Measurements from ENCODE around the gene CMC4.

The CMC4 gene, protein sequence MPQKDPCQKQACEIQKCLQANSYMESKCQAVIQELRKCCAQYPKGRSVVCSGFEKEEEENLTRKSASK

DNA sequence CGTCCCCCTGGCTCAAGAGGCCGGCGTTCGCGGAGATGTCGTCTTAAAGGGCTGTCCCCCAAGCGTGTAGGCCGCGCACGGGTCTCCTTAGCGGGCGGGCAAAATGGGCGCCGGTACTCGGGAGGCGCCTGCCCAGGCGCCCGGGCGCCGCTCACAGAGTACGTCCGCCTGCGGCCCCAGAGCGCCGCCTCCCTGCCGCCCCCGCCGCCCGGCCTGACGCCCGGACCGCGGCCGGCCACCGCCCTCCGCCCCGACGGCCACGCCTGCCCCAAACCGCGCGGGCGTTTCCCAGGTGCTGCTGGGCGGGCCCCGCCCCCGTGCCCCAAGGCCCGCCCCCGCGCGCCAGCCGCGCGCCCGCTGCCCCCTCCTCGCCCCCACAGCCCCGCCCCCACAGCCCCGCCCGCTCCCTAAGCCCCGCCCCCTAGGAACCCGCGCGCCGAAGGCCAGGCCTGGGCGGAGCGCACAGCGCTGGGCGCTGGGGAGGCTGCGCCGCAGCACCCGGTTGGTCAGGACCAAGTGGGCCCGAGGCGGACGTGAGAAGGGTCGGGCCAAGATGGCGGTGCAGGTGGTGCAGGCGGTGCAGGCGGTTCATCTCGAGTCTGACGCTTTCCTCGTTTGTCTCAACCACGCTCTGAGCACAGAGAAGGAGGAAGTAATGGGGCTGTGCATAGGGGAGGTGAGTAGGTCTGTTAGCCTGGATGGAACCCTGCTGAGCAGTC lies at the start of gene CMC4, which contains the start of the genes BRCC3 and MTCP1:
CMC4 (minus strand) TSS at position 162 of the 719 bp plus-strand sequence. CDS start 7,113 bp downstream, outside the sequence.
BRCC3 (plus strand) TSS at position 534 of the 719 bp plus-strand sequence; CDS start at position 554, 20 bp downstream.
MTCP1 (minus strand) TSS at position 162 of the 719 bp plus-strand sequence. CDS start 5,126 bp downstream, outside the sequence.
- peak; percentile 67 for DNase-seq (ENCODE audit: low read depth)

DNA sequence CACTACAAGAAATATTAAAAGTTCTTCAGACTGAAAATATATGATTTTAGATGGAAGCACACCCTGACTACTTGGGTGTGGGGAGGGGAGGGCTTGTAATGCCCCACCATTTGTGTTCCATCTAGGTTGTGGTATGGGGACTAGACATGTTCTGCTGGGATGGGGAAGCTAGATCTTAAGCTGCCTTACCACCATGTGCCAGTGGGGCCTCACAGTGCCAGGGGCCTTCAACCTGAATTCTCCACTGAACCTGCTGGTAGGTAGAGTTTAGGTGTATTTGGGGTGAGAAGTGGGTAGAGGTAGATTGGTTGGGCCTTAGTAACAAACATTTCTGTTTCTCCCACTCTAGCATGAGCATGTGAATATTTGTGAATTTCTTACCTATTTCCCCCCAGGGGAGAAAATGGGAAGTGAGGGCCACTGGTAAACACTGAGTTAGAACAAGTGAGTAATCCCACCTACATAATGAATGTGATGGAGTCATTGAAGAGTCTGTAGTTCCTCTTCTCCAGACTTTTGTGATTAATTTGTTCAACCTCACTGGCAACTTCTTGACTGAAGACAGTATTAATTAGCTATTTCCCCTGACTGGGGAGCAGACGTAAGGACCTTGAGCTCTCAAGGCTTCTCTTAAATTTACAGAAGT lies 44.4 kb upstream of the CMC4 start:
- no peak for DNase-seq (ENCODE audit: low read depth)

DNA sequence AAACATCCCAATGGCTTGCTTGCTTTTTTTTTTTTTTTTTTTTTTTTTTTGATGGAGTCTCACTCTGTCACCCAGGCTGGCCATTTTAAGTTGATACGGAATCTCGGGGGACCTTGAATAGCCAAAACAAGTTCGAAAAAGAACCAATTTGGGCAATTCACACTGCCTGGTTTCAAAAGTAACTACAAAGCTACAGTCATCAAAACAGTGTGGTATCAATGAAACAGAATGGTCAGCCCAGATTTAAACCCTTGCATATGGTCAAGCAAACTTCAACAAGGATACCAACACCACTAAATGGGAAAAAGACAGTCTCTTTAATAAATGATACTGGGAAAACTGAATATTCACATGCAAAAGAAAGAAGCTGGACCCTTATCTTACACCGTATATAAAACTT lies 42.2 kb upstream of the CMC4 start:
- DNase-seq (ENCODE audit: low read depth) = no peak

DNA sequence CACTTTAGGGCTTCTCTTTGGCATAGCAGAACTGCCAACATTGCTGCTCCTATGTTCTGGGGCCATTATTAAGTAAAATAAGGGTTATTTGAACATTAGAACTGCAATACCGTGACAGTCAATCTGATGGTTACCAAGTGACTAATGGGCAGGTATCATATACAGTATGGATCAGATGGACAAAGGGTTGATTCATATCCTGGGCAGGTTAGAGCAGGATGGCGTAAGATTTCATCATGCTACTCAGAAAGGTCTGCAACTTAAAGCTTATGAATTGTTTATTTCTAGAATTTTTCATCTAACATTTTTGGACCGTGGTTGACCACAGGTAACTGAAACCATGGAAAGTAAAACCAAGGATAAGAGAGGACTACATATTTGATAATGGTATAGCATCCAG lies 41.2 kb upstream of the CMC4 start:
- DNase-seq (ENCODE audit: low read depth) = no peak

DNA sequence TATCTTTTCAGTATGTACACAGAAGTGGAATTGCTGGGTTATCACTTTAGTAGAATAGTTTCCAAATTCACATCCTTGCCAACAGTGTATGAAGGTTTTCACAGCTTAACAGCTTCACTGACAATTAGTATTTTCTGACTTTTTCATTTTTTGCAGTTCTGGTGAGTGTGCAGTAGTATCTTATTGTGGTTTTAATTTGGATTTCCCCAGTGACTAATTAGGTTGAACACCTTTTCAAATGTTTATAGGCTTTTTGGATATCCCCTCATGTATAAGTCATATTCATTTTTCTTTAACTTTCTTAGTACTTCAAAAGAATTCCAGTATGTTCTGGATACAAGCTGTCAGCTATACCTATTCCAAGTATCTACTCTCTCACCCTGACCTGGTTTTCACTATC lies 37.5 kb upstream of the CMC4 start:
- no peak for DNase-seq (ENCODE audit: low read depth)

DNA sequence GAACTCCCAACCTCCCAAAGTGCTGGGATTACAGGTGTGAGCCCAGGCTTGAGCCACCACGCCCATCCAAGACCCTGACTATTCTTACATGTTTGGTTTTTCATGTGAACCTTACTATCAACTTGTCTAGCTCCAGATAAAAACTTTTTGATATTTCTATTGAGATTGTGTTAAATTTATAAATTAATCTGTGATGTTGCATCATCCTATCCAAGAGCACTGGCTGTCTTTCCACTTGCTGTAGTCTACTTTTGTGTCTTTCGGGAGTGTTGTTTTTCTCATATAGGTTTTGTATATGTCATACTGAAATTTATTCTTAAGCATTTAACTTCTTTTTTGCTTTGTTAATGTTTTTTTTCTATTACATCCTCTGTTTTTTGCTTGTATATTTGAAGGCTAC lies 35.0 kb upstream of the CMC4 start:
- no peak for DNase-seq (ENCODE audit: low read depth)

DNA sequence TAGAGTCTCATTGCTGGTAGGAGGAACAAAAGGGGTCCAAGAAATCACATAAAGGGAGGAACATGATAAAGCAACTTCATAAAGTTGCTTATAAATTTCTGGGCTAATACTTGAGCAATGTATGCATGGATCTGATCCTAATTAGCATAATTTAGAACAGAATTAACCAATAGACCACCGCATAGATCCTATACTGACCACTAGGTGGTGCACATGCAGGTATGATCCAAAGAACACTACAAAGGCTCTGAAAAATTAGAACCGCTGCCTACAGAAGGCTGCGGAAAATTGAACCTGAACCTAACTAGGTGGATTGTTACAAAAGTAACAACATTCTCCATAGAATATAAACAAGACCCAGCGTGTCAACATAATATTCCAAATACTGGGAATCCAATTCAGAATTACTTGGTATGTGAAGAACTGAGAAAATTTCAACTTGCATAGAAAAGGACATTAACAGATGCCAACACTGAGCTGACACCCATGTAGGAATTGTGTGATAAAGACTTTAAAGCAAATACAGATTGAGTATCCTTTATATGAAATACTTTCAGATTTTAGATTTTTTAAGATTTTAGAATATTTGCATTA lies 23.6 kb upstream of the CMC4 start:
- no peak for DNase-seq (ENCODE audit: low read depth)

DNA sequence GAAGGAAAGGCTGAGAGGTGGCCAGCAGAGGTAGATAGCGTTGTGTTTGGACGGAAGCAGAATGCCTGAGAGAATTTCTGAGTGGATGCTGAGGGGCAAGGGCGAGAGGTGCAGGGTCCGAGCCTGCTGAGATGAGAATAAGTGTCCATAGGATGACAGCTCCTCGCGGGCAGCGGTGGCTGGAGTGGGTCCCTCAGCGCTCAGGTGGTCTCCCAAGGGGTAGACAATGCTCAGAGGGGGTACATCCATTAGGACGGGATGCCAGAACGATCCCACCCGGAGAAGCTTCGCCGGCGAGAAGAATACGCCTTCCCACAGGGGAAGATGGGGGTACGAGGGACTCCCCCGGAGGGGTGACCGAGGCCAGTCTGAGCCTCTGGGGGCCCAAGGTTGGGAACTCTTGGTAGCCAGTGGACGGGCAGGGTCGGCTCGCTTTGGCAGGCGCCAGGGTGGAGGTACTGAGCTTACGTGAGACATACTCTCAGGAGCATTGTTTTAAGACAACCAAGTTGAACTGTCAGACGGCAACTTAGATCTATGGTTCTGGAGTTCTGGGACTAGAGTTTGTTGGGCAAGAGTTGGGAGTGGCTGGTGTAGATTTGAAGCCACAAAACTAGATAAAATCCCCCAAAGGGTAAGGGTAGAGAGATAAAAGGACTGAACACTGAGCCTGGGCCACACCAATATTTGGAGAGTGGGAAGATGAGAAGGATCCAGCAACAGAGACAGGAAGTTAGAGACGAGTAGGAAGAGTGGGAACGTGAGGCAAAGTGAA lies 16.2 kb upstream of the CMC4 start:
- no peak for DNase-seq (ENCODE audit: low read depth)

DNA sequence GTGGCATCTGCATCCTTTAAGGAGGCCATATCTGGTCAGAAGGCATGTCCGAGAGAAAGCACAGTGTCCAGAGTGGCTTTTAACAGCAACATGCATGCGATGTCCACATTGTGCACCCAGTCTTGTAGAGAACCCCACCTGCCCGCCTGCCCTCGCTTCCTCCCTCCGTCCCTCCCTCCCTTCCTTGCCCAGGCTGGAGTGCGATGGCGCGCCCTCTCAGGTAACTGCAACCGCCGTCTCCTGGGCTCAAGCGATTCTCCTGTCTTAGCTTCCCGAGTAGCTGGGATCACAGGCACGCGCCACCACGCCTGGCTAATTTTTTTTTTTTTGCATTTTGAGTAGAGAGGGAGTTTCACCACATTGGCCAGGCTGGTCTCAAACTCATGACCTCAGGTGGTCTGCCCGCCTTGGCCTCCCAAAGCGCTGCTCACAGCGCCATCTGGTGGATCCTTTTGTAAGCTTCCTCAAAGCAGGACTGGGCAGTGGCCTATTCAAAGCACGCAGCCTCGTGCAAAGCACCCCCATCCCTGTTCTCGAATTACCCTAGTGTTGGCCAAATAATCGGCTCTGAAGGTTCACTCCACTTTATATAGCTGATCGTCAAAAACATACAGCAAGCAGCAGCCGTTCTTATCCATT lies 15.4 kb upstream of the CMC4 start:
- DNase-seq (ENCODE audit: low read depth) = no peak

DNA sequence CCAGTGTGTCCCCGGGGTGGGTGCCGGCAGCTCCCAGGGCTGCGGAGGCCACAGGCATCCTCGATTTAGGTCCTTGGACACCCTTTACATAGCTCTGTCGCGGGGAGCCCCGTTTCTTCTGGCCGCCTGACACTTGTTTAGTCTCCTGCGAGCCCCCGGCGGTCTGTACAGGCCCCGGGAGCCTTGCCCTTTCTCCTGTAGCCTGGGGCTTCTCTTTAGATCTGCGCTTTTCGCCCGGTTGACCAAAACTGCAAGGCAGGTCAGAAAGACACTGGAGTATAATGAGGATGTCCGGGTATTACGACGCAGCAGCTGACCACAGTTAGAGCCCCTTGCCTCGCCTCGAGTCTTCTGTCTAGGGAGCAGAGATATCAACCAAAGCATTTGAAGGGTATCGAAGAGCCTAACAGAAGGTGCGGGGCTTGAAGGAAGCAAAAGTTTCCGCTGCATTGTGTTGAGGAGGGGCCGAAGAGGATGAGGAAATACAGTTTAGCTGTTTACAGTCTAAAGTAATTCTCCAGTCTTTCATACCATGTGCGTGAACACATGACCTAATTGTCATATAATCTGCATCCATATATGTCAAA lies 851 bp upstream of the CMC4 start:
- no peak for DNase-seq (ENCODE audit: low read depth)

DNA sequence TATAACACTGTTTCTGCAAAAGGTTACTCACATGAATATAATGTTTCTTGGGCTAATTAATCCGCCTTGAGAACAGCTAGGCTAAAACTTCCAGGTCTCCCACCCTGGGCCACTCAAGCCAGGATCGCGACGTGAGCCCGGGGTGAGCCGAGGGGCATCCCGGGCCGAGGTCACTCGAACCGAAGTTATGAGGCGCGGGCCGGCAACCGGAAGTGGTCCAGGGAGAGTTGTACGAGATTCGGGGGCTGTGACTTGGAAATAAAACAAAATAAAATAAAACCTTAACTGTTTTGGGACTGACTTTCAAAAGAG lies 317 bp downstream of the CMC4 start:
- DNase-seq (ENCODE audit: low read depth) = no peak

DNA sequence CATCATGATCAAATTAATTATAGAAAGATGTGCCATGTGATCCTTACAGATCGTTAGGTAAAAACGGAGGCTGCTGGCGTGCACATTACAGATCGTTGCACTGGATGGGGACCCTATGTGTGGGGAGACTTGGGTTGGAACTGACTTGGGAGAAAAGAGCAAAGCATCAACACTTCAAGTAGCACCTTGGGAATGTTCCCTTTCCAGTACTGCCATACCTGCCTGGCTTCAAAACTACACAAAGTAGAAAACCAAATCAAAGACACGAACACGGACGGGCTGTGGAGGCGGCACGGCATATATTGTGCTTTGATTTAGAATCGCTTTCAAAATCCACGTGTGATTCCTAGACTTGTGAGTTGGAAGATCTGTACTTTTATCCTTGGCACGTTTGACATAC lies 898 bp downstream of the CMC4 start:
- no peak for DNase-seq (ENCODE audit: low read depth)

DNA sequence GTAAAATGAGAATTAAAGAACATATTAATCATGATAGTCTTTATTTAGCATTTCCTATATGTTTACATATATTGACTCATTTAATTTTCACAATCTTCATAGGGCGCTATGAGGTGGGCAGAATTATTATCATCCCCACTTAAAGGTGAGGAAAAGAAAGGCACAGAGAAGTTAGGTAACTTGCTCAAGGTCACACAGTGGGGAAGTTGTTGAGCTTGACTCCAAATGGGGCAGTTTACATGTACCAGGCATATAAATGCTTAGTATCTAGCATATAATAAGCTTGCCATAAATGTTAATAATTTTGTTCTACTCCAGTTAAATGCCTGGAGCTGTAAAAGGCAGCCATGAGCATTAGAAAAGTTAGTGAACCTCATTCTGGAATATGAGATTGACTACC lies 1.5 kb downstream of the CMC4 start:
- DNase-seq (ENCODE audit: low read depth) = no peak

DNA sequence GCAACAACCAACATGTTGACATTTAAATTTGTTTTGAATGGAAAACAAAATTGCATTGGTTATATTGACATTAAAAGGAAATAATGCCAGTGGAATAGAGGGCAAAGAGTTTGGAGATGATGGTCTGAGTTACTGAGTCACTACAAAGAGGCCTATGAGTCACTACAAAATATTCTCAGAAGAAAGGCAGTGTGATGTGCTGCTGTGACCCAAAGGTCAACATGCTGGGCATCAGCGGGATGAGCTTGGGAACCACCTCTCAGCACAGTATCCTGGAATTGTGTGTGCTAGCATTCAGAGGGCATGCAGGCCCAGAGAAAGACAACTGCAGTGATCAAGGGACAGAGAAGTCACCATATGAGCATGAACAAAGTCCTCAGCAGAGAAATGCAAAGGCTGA lies 2.8 kb downstream of the CMC4 start:
- DNase-seq (ENCODE audit: low read depth) = no peak

DNA sequence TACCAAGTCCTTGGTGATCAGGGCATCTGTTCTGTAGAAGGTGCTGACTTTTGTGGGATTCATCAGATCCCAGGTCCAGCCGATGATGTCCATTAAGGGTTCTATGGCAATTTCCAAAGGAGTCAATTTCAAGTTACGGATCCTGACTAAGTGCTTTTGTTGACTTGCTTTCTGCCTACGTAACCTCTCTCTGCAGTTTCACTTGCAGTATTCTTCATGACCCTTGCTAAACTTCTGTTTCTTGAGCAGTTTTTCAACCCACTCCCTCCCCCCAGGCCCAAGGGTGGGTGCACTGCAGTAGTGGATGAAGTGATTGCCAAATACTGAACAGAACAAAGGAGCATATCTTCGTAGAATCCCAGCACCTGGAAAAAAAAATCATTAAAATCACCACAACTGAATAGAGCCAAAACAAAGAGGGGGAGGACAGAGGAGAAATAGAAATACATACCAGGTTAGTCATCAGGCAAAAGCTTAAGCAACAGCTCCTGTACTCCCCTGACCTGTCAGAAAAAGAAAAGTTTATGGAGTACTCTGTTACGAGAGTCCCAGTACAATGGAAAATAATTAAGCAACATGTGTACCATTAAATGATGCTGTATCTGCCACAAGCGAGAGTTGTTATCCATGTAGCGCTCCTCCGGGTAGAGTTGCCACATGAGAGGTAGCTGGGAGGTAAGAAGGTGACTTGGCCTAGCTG lies 5.8 kb downstream of the CMC4 start:
- DNase-seq (ENCODE audit: low read depth) = no peak

DNA sequence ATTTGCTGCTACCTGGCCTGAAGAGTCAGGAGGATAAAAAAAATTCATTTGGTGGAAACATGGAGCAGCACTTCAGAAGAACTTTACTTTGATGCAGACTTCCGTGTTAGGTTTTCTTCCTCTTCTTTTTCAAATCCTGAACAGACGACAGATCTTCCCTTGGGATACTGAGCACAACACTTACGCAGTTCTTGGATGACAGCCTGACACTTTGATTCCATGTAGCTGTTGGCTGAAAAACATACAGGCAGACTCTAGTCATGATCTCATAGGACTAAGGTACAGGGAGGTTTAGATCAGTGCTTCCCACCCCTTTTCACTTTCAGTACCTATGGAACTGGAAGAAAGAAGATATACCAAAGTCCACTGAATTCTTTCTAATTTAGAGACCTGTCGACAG lies 9.2 kb downstream of the CMC4 start:
- no peak for DNase-seq (ENCODE audit: low read depth)

DNA sequence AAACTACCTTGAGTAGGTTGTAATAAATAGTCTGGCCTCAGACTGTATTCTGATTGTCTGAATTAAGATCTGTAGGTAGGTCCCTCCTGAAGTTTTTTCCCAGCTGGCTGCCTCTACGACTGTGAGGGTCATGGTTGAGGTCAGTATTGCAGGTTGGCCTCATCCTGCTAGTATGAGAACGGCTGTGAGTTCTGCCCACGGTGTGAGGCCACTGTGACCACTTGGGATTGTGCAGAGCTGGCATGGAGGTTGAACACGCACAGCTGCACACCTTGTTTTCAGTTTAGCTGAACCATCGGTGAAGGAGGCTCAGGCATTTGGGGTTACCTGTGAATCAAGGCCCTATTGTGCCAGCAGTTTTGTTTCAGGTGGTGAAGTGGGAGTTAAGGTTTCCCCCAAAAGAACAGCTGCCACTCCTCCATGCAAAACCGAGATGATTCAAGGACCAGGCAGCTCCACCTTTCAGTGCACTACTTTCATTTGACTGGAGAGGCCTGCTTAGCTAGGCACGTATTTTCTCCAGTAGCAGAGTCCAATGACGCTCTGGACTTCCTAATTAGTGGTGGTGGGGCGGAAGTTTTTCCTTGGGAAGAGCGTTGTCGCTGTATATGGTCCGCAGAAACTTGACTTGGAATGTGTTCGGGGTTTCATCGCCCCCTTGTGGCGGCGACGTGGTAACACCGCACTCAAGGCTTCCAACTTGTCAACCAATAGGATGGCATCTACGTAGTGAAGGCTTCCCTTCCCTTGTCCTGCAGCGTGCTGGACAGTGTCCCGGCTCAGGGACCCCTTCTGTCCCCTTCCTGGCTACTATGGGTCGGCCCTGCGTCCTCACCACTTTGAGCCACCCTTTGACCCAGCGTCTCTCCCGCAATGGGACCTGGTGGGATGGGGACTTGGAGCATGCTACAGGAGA lies 13.8 kb downstream of the CMC4 start:
- DNase-seq (ENCODE audit: low read depth) = peak; percentile 11

DNA sequence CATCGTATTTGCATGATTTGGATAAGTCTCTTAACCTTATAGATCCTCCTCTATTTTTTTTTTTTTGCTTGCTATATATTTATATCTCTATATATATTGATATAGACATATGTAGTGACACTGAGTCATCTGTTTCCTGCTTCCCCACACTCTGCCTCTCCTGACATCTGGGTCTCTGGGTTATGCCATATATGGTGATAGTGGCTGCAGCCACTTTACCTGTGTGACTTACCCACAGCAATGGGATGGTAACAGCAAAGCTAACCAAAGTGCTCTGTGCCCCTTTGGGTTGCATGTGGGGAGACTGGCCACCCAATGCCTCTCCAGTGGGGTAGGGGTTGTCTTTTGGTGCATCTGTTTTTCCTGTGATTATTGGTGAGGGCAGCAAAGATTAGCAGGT lies 14.5 kb downstream of the CMC4 start:
- DNase-seq (ENCODE audit: low read depth) = no peak

DNA sequence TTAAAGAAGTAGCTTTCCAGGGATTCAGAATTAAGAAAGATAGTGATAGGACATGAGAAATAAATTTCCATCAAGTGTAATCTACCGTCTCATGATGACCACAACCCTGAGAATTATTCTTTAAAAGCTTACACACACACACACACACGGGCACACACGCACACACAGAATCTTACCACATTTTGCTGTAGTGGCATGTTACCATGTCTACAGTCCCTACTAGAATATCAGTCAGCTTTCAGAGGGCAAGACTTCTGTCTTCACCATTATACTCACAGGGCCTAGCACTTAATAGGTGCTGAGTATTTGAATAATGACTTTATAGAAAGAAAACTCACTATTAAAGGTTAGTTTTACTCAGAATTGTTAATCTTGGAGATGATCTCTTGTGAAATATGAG lies 15.4 kb downstream of the CMC4 start:
- no peak for DNase-seq (ENCODE audit: low read depth)

DNA sequence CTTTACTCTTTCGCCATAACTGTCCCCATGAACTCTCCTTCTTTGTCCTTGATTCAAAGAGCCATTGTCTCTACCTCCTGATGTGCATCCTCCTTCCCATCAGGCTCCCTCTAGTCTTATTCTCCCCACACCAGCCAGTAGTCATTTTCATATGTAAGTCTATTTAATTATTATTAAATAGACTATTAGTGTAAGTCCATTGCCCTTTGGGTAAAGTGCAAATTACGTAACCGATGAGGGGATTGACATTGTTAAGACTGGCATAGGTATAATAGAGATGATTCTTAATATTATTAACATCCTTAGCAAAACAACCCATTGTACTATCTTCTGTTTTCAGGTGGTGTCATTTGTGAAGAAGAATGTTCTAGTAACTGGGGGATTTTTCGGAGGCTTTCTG lies 16.7 kb downstream of the CMC4 start:
- DNase-seq (ENCODE audit: low read depth) = no peak

Measured in stimulated activated CD8-positive, alpha-beta memory T cell treated with anti-CD3 and anti-CD28 coated beads, Interleukin-12 subunit alpha, Interleukin-12 subunit beta, amount 100 ng/mL, for 4 hours (primary cell).